Mucosa of rectum (tissue), 2 donors: ENCODE results near the gene PBX1.

Experiments
- H3K27ac ChIP-seq, 2 donors: one replicate each; pipeline ENCODE4 v1.7.0; 2013; ENCODE audit warnings: inconsistent platforms in 2 of 2, low read depth in 2 of 2, low read length in 2 of 2
- H3K27me3 ChIP-seq, 2 donors: one replicate each; pipeline ENCODE4 v1.7.0; 2013; ENCODE audit warnings: low read length in 2 of 2; ENCODE audit not compliant: control insufficient read depth in 2 of 2, insufficient read depth in 2 of 2
- H3K36me3 ChIP-seq, 2 donors: one replicate each; pipeline ENCODE4 v1.7.0; 2013; ENCODE audit warnings: low read length in 2 of 2; ENCODE audit not compliant: control insufficient read depth in 2 of 2, insufficient read depth in 2 of 2
- H3K4me1 ChIP-seq, 2 donors: one replicate each; pipeline ENCODE4 v1.7.0; 2013; ENCODE audit warnings: low read length in 2 of 2, mild to moderate bottlenecking in 1 of 2; ENCODE audit not compliant: control insufficient read depth in 2 of 2, insufficient read depth in 2 of 2
- H3K4me3 ChIP-seq, 2 donors: one replicate each; pipeline ENCODE4 v1.7.0; 2013; ENCODE audit warnings: low read length in 2 of 2
- H3K9ac ChIP-seq, 2 donors: one replicate each; pipeline ENCODE4 v1.7.0; 2013; ENCODE audit warnings: low read length in 2 of 2, low read depth in 1 of 2, mild to moderate bottlenecking in 1 of 2
- H3K9me3 ChIP-seq, 2 donors: one replicate each; pipeline ENCODE4 v1.7.0; 2013; ENCODE audit warnings: low read length in 2 of 2; ENCODE audit not compliant: control insufficient read depth in 2 of 2
- donor health status: healthy.
- donor health status: Normal muscosa, but diverticular disease.

Gene PBX1

DNA sequence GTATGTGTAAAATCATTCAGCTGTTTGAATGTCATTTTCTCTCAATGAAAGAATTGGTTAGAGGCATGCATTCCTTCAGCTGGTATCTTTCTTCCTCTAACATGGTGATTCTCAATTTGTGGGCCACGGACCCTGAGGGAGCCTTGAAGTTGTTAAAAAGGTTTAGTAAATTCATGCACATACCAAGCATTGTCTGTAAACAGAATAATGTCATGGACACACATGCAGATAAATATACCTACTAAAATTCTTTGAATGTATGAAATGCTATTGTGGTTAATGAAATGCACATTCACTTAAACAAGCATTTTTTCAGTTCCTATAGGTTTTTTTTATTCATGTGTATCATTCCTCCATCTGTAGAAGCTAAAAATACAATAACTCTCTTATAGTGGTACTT lies 65.4 kb downstream of the PBX1 start:
- Histone ChIP-seq H3K27me3 (no peaks in the 10 kb centered on the region), H3K27ac (no peak overlapping the region), H3K36me3 (no peaks in the 10 kb centered on the region), H3K4me3 (no peak overlapping the region), H3K9me3 (no peaks in the 10 kb centered on the region), H3K9ac (no peak overlapping the region), H3K4me1 (peaks cover 0 to 14% of the 10 kb centered on the region in 2 donors)

DNA sequence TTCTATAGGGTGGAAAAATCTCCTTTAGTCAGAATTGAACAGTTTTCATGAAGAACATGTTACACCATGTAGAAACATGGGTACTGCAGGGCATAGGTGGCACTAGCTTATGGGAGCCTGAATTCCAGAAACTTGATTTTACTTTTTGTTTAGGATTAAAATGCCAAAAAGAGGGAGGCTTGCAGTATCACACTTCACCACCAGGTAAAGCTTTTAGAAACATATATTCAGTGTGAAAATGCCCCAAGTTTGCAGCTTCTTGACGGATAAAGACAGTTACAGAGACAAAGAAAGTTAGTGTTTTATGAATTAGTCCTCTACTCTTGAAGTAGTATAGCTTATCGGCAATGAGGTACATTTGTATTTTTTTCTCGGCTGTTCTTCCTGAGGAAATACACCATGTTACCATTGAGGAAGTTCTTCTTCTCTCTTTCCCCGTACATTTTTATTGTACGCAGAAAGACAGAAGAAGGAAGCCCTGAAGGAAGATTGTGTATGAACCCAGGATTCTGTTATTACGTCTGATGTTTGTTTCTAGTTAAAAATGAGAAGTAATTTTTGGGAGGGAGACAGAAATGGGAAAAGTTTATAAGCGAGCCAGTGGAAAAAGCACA lies 66.1 kb downstream of the PBX1 start:
- H3K4me3 ChIP-seq = no peak overlapping the region
- no peaks in the 10 kb centered on the region for H3K36me3 ChIP-seq
- no peak overlapping the region for H3K27ac ChIP-seq
- H3K27me3 ChIP-seq = no peaks in the 10 kb centered on the region
- H3K4me1 ChIP-seq = peaks cover 0 to 13% of the 10 kb centered on the region in 2 donors
- H3K9me3 ChIP-seq = no peaks in the 10 kb centered on the region
- H3K9ac ChIP-seq = no peak overlapping the region

DNA sequence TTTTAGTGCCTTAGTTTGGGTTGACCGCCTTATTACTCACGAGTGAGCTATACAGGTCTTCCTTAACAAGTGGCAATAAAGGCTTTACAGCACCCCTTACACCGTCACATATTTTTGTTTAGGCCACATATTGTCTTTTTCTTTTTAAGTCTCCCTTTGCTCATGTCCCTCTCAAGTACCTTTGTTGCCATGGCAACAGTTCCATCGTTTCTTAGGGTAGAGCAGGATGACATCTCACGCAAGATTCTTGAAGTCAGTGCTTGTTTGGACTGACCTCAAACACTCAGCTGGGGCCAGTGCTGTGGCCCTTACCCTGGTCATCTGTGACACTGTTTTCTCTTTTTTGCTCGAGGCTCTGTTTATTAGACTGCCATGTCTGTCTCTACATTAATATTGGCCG lies 69.8 kb downstream of the PBX1 start:
- H3K27ac ChIP-seq = no peak overlapping the region

DNA sequence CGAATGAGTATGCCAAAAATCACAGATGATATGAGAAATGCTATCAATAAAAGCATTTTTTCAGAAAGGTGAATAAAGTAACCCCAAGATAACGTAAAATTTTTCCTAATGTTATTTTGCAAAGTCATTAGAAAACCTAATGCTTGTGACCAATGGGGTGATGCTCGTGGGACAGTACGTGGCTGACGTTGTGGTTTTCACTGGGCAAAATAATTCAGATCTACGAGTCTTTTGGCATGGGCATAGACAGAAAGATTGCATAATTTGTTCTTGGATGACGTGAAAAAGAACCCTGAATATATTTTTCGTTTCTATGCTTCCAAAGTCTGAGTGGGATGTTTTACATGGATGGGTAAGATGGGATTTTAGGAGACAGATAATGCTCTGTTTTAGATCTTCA lies 71.0 kb downstream of the PBX1 start:
- Histone ChIP-seq H3K4me1 (no peaks in the 10 kb centered on the region), H3K27me3 (no peaks in the 10 kb centered on the region), H3K9ac (no peak overlapping the region), H3K36me3 (no peaks in the 10 kb centered on the region), H3K27ac (no peak overlapping the region), H3K9me3 (no peaks in the 10 kb centered on the region), H3K4me3 (no peak overlapping the region)

More for the DNA sequence above, 69.8 kb downstream of the PBX1 start:
- no peaks in the 10 kb centered on the region for H3K9me3 ChIP-seq
- H3K36me3 ChIP-seq = no peaks in the 10 kb centered on the region
- no peak overlapping the region for H3K9ac ChIP-seq
- H3K4me3 ChIP-seq = no peak overlapping the region
- no peaks in the 10 kb centered on the region for H3K27me3 ChIP-seq
- H3K4me1 ChIP-seq = peaks cover 0 to under 1% of the 10 kb centered on the region in 2 donors

DNA sequence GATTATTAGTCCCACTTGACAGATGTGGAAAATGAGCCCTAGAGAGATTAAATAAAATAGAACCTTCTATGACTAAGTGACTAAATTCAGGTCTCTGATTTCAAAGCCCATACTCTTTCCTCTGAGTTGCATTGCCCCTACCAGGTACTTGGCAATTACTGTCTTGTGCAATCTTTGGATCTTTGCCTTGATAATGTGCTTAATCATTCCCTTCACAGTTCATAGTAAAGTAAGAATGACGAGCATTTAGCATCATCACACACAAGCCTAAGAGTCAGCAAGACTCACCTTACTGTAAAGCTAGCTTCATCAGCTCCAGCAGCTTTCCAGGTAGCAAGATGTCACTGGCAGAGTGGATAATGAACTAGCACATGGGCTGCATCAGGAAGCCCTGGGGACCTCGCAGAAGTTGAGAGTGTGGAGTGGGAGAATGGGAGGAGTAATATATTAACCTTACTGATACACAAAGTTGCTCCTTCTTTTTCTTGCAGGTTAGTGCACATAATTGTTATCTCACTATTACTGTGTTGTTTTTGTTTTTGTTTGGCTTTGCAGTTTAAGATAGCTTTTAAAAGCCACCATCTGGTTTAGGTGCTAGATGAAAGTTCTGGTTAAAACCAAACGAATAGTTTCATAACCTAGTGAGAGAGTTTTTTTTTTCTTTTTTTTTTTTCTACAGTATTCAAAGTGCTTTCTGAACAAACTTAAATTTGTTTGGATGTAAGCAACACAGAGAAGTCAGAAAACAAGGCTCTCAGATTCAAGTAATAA lies 71.8 kb downstream of the PBX1 start:
- Histone ChIP-seq H3K9me3 (no peaks in the 10 kb centered on the region), H3K4me1 (peaks cover 6 to 7% of the 10 kb centered on the region in 2 donors), H3K36me3 (no peaks in the 10 kb centered on the region), H3K9ac (no peak overlapping the region), H3K27me3 (no peaks in the 10 kb centered on the region), H3K27ac (no peak overlapping the region), H3K4me3 (no peak overlapping the region)

DNA sequence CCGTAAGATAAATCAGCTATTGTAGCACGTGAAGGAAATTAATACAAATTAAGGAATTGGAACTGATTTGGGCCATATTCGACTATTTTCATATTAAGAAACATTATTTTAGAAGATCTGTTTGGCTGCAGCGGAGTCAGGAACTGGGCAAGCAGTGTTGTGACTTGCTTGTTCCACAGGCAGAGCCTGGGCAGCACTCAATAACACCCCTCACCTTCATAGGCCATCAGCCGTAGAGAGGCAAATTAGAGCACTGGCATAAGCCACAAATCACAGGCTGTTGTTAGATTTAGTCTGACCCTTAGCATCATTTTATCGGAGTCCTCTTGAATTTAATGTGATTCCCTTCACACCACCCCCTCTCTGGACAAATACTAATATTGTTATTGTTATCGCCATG lies 72.8 kb downstream of the PBX1 start:
- H3K27me3 ChIP-seq = no peaks in the 10 kb centered on the region
- no peak overlapping the region for H3K9ac ChIP-seq
- no peaks in the 10 kb centered on the region for H3K9me3 ChIP-seq
- no peaks in the 10 kb centered on the region for H3K36me3 ChIP-seq
- H3K27ac ChIP-seq = no peak overlapping the region
- peaks cover 12 to 15% of the 10 kb centered on the region in 2 donors for H3K4me1 ChIP-seq
- no peak overlapping the region for H3K4me3 ChIP-seq

DNA sequence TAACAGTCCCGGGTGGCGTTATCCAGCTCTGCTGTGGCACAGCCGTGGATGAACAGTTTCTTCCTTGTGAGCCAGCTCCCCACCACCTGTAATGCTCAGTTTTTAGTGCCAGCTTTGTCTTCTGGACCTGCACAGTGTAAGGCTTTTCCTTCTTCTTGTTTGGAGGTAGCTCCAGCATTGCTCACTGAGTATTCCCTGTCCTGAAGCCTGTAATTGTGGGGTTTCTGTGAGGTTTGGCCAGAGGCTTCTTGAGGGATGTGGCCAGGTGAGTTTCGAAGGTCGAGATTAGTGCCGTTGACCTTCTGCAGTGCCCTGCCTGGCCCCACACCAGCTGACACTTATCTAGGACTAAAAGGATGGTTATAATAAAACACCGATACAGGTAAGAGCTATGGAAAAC lies 75.0 kb downstream of the PBX1 start:
- no peaks in the 10 kb centered on the region for H3K36me3 ChIP-seq
- no peak overlapping the region for H3K4me3 ChIP-seq
- no peak overlapping the region for H3K9ac ChIP-seq
- H3K9me3 ChIP-seq = no peaks in the 10 kb centered on the region
- H3K27me3 ChIP-seq = no peaks in the 10 kb centered on the region
- H3K4me1 ChIP-seq = peaks cover 16 to 17% of the 10 kb centered on the region in 2 donors
- no peak overlapping the region for H3K27ac ChIP-seq

DNA sequence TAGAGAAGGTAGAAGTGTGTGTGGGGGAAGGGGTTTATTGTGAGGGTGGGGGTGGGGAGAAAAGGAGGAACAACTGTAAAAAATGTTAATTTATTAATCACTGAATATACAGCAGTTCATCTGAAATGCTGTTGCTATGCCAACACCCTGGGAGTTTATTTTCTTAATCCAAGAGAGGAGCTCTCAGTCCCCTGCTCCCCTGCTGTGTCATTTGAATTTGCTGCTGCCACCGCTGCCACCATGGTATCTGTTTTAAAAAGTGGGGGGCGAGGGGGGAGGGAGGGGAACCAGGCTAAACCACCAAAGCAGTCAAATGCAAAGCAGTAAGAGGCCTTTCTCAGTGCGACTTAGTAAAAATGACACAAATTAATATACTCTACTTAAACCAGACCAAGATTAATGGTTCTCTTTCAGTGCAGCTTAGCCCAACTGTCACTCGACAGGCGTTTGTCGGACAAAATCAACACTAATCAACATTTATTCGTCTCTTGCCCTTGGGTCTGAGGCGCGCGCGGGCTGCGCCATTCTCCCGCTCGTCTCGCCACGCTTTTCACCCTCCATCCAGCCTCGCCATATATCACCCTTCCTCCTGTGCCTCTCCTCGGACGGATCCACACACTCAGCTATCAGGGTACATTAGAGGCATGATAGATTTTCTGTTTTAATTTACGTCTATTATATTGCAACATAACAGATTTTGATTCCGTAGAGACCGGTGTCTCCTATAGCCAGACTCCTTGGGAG lies 76.2 kb downstream of the PBX1 start:
- H3K27ac ChIP-seq = peak overlapping the region; percentile 21 to 76
- H3K36me3 ChIP-seq = no peaks in the 10 kb centered on the region
- no peaks in the 10 kb centered on the region for H3K27me3 ChIP-seq
- H3K9me3 ChIP-seq = no peaks in the 10 kb centered on the region
- no peak overlapping the region for H3K9ac ChIP-seq
- peaks cover 16 to 17% of the 10 kb centered on the region in 2 donors for H3K4me1 ChIP-seq
- H3K4me3 ChIP-seq = peak overlapping the region; percentile 6 to 8

DNA sequence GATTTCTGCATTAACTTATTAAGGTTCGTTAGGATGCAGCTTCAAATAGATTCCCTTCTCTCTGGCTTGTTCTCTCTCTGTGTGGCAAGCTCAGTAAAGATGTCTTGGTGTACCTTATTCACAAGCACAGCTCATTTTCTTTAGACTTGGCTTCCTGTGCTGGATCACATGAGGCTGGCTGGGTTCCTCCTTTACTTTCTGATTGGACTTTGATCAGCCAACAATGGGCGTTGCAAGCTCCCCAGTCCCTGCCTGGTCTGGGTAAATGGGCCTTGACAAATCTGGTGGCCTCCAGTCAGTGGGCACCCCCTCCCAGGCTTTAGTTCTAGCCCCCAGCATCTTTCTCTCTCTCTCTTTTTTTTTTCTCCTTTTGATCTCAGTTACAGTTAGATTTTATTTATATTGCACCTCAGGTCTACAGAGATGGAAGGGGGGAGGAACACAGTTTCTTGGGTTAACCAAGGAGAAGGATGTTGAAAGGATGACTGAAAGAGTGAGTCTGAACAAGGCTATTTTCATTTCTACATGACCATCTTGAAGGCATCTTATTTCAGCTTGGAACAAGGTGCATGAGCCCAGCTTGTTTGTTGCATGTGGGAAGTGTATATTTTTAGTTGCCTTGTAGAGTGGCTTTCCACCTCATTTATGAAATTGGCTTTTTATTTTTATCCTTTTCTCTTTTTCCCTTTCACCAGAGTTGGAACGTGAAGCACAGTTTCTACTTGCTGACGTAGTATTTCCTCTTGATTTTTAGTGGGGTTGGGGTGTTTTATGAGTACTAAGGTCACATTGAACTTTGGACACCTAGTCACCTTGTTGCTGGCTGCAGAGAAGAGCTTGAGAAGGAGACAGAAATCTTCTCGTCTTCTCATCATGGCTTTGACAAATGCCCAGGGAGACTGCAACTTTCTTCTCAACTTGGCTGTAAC lies 77.1 kb downstream of the PBX1 start:
- no peaks in the 10 kb centered on the region for H3K36me3 ChIP-seq
- H3K9me3 ChIP-seq = no peaks in the 10 kb centered on the region
- no peak overlapping the region for H3K9ac ChIP-seq
- H3K4me3 ChIP-seq = peak overlapping the region; percentile 6 to 8
- peaks cover 16 to 17% of the 10 kb centered on the region in 2 donors for H3K4me1 ChIP-seq
- peak overlapping the region; percentile 21 to 76 for H3K27ac ChIP-seq
- H3K27me3 ChIP-seq = no peaks in the 10 kb centered on the region
